HL-60 (cell line): ENCODE results near the gene IWS1.

Experiments used
- DNase-seq, 2 experiments: peaks; one replicate each; pipeline ENCODE4 v3.0.0-alpha.2; 2010 to 2020; ENCODE audit warnings: low read depth in 1 of 2, low spot score in 1 of 2
- H3K27ac ChIP-seq: fragments of 250-450 bp; sonication (Bioruptor Pico); replicated peaks from 2 replicates; pipeline ENCODE4 v1.5.1; 2020; ENCODE audit warnings: mild to moderate bottlenecking, moderate library complexity
- H3K27me3 ChIP-seq: fragments of 250-450 bp; sonication (Bioruptor Pico); 2 replicates; pipeline ENCODE4 v1.5.1; 2021; ENCODE audit warnings: mild to moderate bottlenecking, moderate library complexity; ENCODE audit not compliant: insufficient read depth, poor library complexity, severe bottlenecking
- H3K4me3 ChIP-seq: replicated peaks from 2 replicates; pipeline ENCODE4 v1.5.1; 2011; ENCODE audit warnings: mild to moderate bottlenecking, control low read depth, low read length; ENCODE audit not compliant: insufficient read depth
- GABPA ChIP-seq: IDR thresholded peaks from 2 replicates; pipeline ENCODE4 v1.6.1; 2012; ENCODE audit warnings: low read depth
- POLR2AphosphoS5 ChIP-seq: IDR thresholded peaks from 2 replicates; pipeline ENCODE4 v1.6.1; 2012; ENCODE audit warnings: low read depth
- SPI1 ChIP-seq: IDR thresholded peaks from 2 replicates; pipeline ENCODE4 v1.6.1; 2012; ENCODE audit warnings: low read depth, mild to moderate bottlenecking, borderline replicate concordance
- TF ChIP-seq, protein P1 (sequence below): IDR thresholded peaks from one replicate; pipeline ENCODE4 v1.5.1; 2011; ENCODE audit warnings: low read length, control low read depth, inconsistent platforms; ENCODE audit not compliant: insufficient read depth
- TF ChIP-seq, protein P2 (sequence below): IDR thresholded peaks from 2 replicates; pipeline ENCODE4 v1.6.1; 2012; ENCODE audit warnings: low read depth; ENCODE audit not compliant: insufficient replicate concordance

The IWS1 gene

GRCh38 chr2:127567351-127567854, 41.1 kb upstream of the IWS1 start:
- Histone ChIP-seq H3K27ac (no peak overlapping the region), H3K27me3 (no peaks in the 10 kb centered on the region), H3K4me3 (no peak overlapping the region)
- no peak for DNase-seq
- TF ChIP-seq, protein P1, sequence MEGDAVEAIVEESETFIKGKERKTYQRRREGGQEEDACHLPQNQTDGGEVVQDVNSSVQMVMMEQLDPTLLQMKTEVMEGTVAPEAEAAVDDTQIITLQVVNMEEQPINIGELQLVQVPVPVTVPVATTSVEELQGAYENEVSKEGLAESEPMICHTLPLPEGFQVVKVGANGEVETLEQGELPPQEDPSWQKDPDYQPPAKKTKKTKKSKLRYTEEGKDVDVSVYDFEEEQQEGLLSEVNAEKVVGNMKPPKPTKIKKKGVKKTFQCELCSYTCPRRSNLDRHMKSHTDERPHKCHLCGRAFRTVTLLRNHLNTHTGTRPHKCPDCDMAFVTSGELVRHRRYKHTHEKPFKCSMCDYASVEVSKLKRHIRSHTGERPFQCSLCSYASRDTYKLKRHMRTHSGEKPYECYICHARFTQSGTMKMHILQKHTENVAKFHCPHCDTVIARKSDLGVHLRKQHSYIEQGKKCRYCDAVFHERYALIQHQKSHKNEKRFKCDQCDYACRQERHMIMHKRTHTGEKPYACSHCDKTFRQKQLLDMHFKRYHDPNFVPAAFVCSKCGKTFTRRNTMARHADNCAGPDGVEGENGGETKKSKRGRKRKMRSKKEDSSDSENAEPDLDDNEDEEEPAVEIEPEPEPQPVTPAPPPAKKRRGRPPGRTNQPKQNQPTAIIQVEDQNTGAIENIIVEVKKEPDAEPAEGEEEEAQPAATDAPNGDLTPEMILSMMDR: no peak
- TF ChIP-seq, protein P2, sequence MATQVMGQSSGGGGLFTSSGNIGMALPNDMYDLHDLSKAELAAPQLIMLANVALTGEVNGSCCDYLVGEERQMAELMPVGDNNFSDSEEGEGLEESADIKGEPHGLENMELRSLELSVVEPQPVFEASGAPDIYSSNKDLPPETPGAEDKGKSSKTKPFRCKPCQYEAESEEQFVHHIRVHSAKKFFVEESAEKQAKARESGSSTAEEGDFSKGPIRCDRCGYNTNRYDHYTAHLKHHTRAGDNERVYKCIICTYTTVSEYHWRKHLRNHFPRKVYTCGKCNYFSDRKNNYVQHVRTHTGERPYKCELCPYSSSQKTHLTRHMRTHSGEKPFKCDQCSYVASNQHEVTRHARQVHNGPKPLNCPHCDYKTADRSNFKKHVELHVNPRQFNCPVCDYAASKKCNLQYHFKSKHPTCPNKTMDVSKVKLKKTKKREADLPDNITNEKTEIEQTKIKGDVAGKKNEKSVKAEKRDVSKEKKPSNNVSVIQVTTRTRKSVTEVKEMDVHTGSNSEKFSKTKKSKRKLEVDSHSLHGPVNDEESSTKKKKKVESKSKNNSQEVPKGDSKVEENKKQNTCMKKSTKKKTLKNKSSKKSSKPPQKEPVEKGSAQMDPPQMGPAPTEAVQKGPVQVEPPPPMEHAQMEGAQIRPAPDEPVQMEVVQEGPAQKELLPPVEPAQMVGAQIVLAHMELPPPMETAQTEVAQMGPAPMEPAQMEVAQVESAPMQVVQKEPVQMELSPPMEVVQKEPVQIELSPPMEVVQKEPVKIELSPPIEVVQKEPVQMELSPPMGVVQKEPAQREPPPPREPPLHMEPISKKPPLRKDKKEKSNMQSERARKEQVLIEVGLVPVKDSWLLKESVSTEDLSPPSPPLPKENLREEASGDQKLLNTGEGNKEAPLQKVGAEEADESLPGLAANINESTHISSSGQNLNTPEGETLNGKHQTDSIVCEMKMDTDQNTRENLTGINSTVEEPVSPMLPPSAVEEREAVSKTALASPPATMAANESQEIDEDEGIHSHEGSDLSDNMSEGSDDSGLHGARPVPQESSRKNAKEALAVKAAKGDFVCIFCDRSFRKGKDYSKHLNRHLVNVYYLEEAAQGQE: no peak
- no peak for TF ChIP-seq GABPA
- no peak for TF ChIP-seq POLR2AphosphoS5
- TF ChIP-seq SPI1: no peak

- no peak for DNase-seq
- Histone ChIP-seq H3K27me3 (no peaks in the 10 kb centered on the region), H3K27ac (no peak overlapping the region), H3K4me3 (no peak overlapping the region)
- TF ChIP-seq POLR2AphosphoS5 (no peak), SPI1 (no peak), GABPA (no peak)
- TF ChIP-seq, protein P2: no peak
- TF ChIP-seq, protein P1: no peak
Measured at GRCh38 chr2:127566576-127566975, 40.3 kb upstream of the IWS1 start.

- Histone ChIP-seq H3K27me3 (no peaks in the 10 kb centered on the region), H3K27ac (no peak overlapping the region), H3K4me3 (no peak overlapping the region)
- no peak for DNase-seq
- no peak for TF ChIP-seq SPI1
- no peak for TF ChIP-seq GABPA
- no peak for TF ChIP-seq POLR2AphosphoS5
- TF ChIP-seq, protein P1: no peak
- TF ChIP-seq, protein P2: no peak
Measured at GRCh38 chr2:127566139-127566417, 39.8 kb upstream of the IWS1 start.
